GM23338 (cell line): Measurements from ENCODE around the gene CNTRL. TPM values are rescaled to one million over a fixed set of nuclear protein-coding genes. Genes with fewer than 3 reads are reported as not detected.

Experiments
- ATAC-seq: fragments of 200-7000 bp; cut with Tn5 transposase; 3 replicates; pipeline ENCODE4 v1.9.1; 2020
- DNase-seq: peaks from one replicate; pipeline ENCODE4 v3.0.0-alpha.2; 2015; ENCODE audit warnings: low spot score
- H2AFZ ChIP-seq: fragments of 200-600 bp; sonication (generic); 2 replicates; pipeline ENCODE4 v1.8.0; 2016; ENCODE audit warnings: antibody characterized with exemption, mild to moderate bottlenecking, moderate library complexity
- H3F3A ChIP-seq: fragments of 200-600 bp; sonication (generic); replicated peaks from 2 replicates; pipeline ENCODE4 v1.8.0; 2017; ENCODE audit warnings: antibody characterized with exemption, mixed run types, low read depth
- H3K27ac ChIP-seq: fragments of 200-600 bp; sonication (generic); 2 replicates; pipeline ENCODE4 v1.6.1; 2016; ENCODE audit warnings: low read depth
- H3K27me3 ChIP-seq: fragments of 200-600 bp; sonication (generic); 2 replicates; pipeline ENCODE4 v1.8.0; 2016; ENCODE audit warnings: mild to moderate bottlenecking, mixed run types, moderate library complexity; ENCODE audit not compliant: insufficient read depth
- H3K36me3 ChIP-seq: fragments of 200-600 bp; sonication (generic); 2 replicates; pipeline ENCODE4 v1.8.0; 2016; ENCODE audit warnings: mild to moderate bottlenecking; ENCODE audit not compliant: insufficient read depth
- H3K4me1 ChIP-seq: fragments of 200-600 bp; sonication (generic); 2 replicates; pipeline ENCODE4 v1.8.0; 2016; ENCODE audit warnings: mild to moderate bottlenecking, moderate library complexity; ENCODE audit not compliant: insufficient read depth
- H3K4me2 ChIP-seq: fragments of 200-600 bp; sonication (generic); 2 replicates; pipeline ENCODE4 v1.7.1; 2017; ENCODE audit warnings: mixed run types
- H3K4me3 ChIP-seq: fragments of 200-600 bp; sonication (generic); 2 replicates; pipeline ENCODE4 v1.6.1; 2016; ENCODE audit warnings: mixed run types
- H3K79me2 ChIP-seq: fragments of 200-600 bp; sonication (generic); replicated peaks from 2 replicates; pipeline ENCODE4 v1.8.0; 2017; ENCODE audit warnings: mild to moderate bottlenecking; ENCODE audit not compliant: insufficient read depth
- H3K9me2 ChIP-seq: fragments of 200-600 bp; sonication (generic); 2 replicates; pipeline ENCODE4 v1.8.0; 2017; ENCODE audit not compliant: insufficient read depth
- H4K20me1 ChIP-seq: fragments of 200-600 bp; sonication (generic); replicated peaks from 2 replicates; pipeline ENCODE4 v1.8.0; 2017; ENCODE audit warnings: mild to moderate bottlenecking; ENCODE audit not compliant: insufficient read depth
- H3K27ac Mint-ChIP-seq: 2 replicates; pipeline ENCODE4 v1.8.0; 2020; ENCODE audit warnings: inconsistent platforms, mild to moderate bottlenecking, moderate library complexity, mixed read lengths
- H3K27me3 Mint-ChIP-seq: 3 replicates; pipeline ENCODE4 v1.8.0; 2022; ENCODE audit warnings: low read depth, mild to moderate bottlenecking, moderate library complexity, mixed read lengths, inconsistent platforms; ENCODE audit not compliant: insufficient read depth, poor library complexity
- H3K36me3 Mint-ChIP-seq: 3 replicates; pipeline ENCODE4 v1.8.0; 2021; ENCODE audit warnings: low read depth, mild to moderate bottlenecking, inconsistent platforms, moderate library complexity, mixed read lengths
- H3K4me1 Mint-ChIP-seq: 3 replicates; pipeline ENCODE4 v1.8.0; 2020; ENCODE audit warnings: mild to moderate bottlenecking, inconsistent platforms, mixed read lengths
- H3K4me3 Mint-ChIP-seq: 3 replicates; pipeline ENCODE4 v1.8.0; 2021; ENCODE audit warnings: moderate library complexity, mild to moderate bottlenecking, inconsistent platforms, mixed read lengths
- H3K9me3 Mint-ChIP-seq: 3 replicates; pipeline ENCODE4 v1.8.0; 2020; ENCODE audit warnings: moderate library complexity, mild to moderate bottlenecking, inconsistent platforms, mixed read lengths
- CREB1 ChIP-seq: fragments of 250-450 bp; sonication (Bioruptor Pico); IDR thresholded peaks from 2 replicates; pipeline ENCODE4 v1.5.0; 2020; ENCODE audit warnings: low read depth, mild to moderate bottlenecking, moderate library complexity
- CTCF ChIP-seq, 2 experiments: fragments of 200-600 bp in 1 of 2; sonication (generic) in 1 of 2; conservative IDR thresholded peaks; 2 replicates each; pipeline versions ENCODE4 v1.5.1 to v1.6.1; 2016 to 2017; ENCODE audit warnings: antibody characterized with exemption in 2 of 2, low read depth in 2 of 2, mild to moderate bottlenecking in 2 of 2, moderate library complexity in 1 of 2
- JUNB ChIP-seq: IDR thresholded peaks from one replicate; pipeline ENCODE4 v1.6.1; 2016; ENCODE audit warnings: antibody characterized with exemption; ENCODE audit not compliant: unreplicated experiment
- NANOG ChIP-seq: IDR thresholded peaks from 2 replicates; pipeline ENCODE4 v1.6.1; 2016; ENCODE audit warnings: antibody characterized with exemption, borderline replicate concordance
- POLR2AphosphoS5 ChIP-seq: IDR thresholded peaks from 2 replicates; pipeline ENCODE4 v1.6.1; 2016; ENCODE audit warnings: antibody characterized with exemption, low read depth
- REST ChIP-seq: IDR thresholded peaks from one replicate; pipeline ENCODE4 v1.6.1; 2018; ENCODE audit warnings: antibody characterized with exemption; ENCODE audit not compliant: unreplicated experiment
- ZNF114 ChIP-seq: fragments of 250-450 bp; sonication (Bioruptor Pico); IDR thresholded peaks from 2 replicates; pipeline ENCODE4 v1.5.0; 2020; ENCODE audit warnings: mild to moderate bottlenecking, moderate library complexity
- ZNF331 ChIP-seq: fragments of 250-450 bp; sonication (Bioruptor Pico); IDR thresholded peaks from 2 replicates; pipeline ENCODE4 v1.5.0; 2020; ENCODE audit warnings: low read depth, mild to moderate bottlenecking, moderate library complexity
- polyA plus RNA-seq: library from polyadenylated mRNA; unstranded; fragments of >200 nt; fragmentation: Nextera tagmentation; extraction: Ambion mirVana; gene quantifications from 2 replicates; pipeline ENCODE4 v1.2.1, GENCODE V29; 2016
- total RNA-seq: library from RNA; depleted of rRNA; stranded (reverse); fragments of >200 nt; shearing (Covaris generic); gene quantifications from 2 replicates; pipeline ENCODE4 v1.2.3, GENCODE V29; 2014
- TF ChIP-seq, protein P1 (sequence below): IDR thresholded peaks from 2 replicates; pipeline ENCODE4 v1.6.1; 2016; ENCODE audit warnings: antibody characterized with exemption

Gene CNTRL
- total and polyA plus RNA-seq, 2 experiments from 2014 or later = 9.2 to 11.7 TPM

DNA sequence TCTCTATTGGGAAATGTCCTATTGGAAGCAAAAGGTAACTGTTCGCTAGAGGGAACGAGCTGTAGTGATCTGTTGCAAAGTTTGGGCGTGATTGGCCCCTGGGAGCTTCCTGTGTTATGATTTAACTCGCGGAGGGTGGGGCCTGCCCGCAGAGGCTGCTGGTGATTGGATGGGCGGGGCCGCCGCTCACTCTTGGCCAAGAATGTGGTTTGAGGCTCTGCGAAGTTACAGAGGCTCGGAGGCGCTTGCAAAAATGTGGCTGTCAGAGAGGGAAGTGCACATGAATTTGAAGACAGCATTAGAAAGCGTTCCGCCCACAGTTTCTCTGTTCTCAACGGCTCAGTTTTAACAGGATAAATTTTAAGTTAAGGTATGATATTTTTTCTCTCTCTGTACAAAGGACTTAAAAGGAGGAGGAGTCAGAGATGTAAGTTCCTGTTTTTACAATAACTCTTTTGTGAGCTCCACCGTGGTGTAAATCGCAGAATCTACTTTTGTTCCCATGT, 46.9 kb downstream of the CNTRL start:
- no peaks in the 10 kb centered on the region for H3K4me1 ChIP-seq
- H3K9me2 ChIP-seq = no peaks in the 10 kb centered on the region
- DNase-seq (peak; percentile 98), ATAC-seq (peak; percentile 100)
- no peaks in the 10 kb centered on the region for H4K20me1 ChIP-seq
- H3F3A ChIP-seq = no peaks in the 10 kb centered on the region
- H3K4me1 Mint-ChIP-seq = peaks cover 13% of the 10 kb centered on the region; the same call in 2 of the 3 replicates
- H3K4me3 ChIP-seq = peak overlapping the region; percentile 46
- H3K27ac Mint-ChIP-seq = peak overlapping the region; percentile 12; the same call in 1 of the 2 replicates
- H3K4me2 ChIP-seq = peak overlapping the region; percentile 68
- H3K27me3 ChIP-seq = no peaks in the 10 kb centered on the region
- H3K79me2 ChIP-seq = no peaks in the 10 kb centered on the region
- peak overlapping the region; percentile 4; the same call in 1 of the 2 replicates for H2AFZ ChIP-seq
- no peaks in the 10 kb centered on the region for H3K36me3 Mint-ChIP-seq
- TF ChIP-seq ZNF114 (no peak), JUNB (no peak), POLR2AphosphoS5 (peak; percentile 50; the same call in 1 of the 2 replicates), CREB1 (CRISPR knock-in tag) (peak; percentile 34; the same call in 1 of the 2 replicates), NANOG (no peak), ZNF331 (no peak)
- no peaks in the 10 kb centered on the region for H3K36me3 ChIP-seq
- H3K9me3 Mint-ChIP-seq = no peaks in the 10 kb centered on the region
- no peak overlapping the region for H3K27ac ChIP-seq
- H3K27me3 Mint-ChIP-seq = peaks cover 5% of the 10 kb centered on the region
- H3K4me3 Mint-ChIP-seq = peak overlapping the region; percentile 72

GRCh38 chr9:121122246-121123032, 47.7 kb downstream of the CNTRL start:
- Histone ChIP-seq H2AFZ (no peak overlapping the region; the same call in 1 of the 2 replicates), H3F3A (no peaks in the 10 kb centered on the region), H3K4me2 (peak overlapping the region; percentile 50), H3K27ac (no peak overlapping the region), H3K27me3 (no peaks in the 10 kb centered on the region), H3K4me1 (no peaks in the 10 kb centered on the region), H3K4me3 (peak overlapping the region; percentile 46), H3K9me2 (no peaks in the 10 kb centered on the region), H3K79me2 (no peaks in the 10 kb centered on the region), H3K36me3 (no peaks in the 10 kb centered on the region), H4K20me1 (no peaks in the 10 kb centered on the region)
- peak; percentile 15; the same call in 2 of the 3 replicates for ATAC-seq
- Mint-ChIP-seq H3K27me3 (peaks cover 5% of the 10 kb centered on the region), H3K4me3 (peak overlapping the region; percentile 72), H3K27ac (no peak overlapping the region), H3K9me3 (no peaks in the 10 kb centered on the region), H3K4me1 (peaks cover 13% of the 10 kb centered on the region; the same call in 2 of the 3 replicates), H3K36me3 (0 out of 3 replicates have a peak, but pooled peaks cover 5% of the 10 kb centered on the region)
- DNase-seq = no peak
- TF ChIP-seq, protein P1, sequence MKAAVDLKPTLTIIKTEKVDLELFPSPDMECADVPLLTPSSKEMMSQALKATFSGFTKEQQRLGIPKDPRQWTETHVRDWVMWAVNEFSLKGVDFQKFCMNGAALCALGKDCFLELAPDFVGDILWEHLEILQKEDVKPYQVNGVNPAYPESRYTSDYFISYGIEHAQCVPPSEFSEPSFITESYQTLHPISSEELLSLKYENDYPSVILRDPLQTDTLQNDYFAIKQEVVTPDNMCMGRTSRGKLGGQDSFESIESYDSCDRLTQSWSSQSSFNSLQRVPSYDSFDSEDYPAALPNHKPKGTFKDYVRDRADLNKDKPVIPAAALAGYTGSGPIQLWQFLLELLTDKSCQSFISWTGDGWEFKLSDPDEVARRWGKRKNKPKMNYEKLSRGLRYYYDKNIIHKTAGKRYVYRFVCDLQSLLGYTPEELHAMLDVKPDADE = no peak
- TF ChIP-seq CTCF (conservative IDR thresholded peaks at IDR 0.05; ENCODE audit: low read depth in 2 of 2) (no peak), REST (no peak)
